IMR-90 (cell line): ENCODE data around the gene D2HGDH. TPM values are rescaled to one million over a fixed set of nuclear protein-coding genes. Genes with fewer than 3 reads are reported as not detected.

Experiments used
- ATAC-seq: fragments of 200-7000 bp; cut with Tn5 transposase; 2 replicates; pipeline ENCODE4 v1.9.1; 2020; ENCODE audit warnings: low read depth, mild to moderate bottlenecking, moderate library complexity
- BruUV-seq: library from RNA; stranded (reverse); fragments of 400-500 nt; replicated peaks from 2 replicates; lab custom pipeline; 2021; lab: Mats Ljungman, UMichigan
- CTCF ChIA-PET: fragments of 300-600 bp; formaldehyde crosslinking; extraction: SDS; loops from one replicate; lab custom pipeline; 2021; ENCODE audit warnings: antibody characterized with exemption; lab: Yijun Ruan, JAX
- POLR2A ChIA-PET: fragments of 300-600 bp; sonication (Branson Sonifier 250); formaldehyde crosslinking; loops from one replicate; lab custom pipeline; 2022; ENCODE audit warnings: antibody characterized with exemption; ENCODE audit not compliant: unreplicated experiment; lab: Charles Lee
- DNase-seq: peaks from one replicate; pipeline ENCODE4 v3.0.0; 2013
- H2AFZ ChIP-seq: replicated peaks from 2 replicates; pipeline ENCODE3; 2013; ENCODE audit warnings: low read length, mild to moderate bottlenecking; ENCODE audit not compliant: poor library complexity
- H2AK5ac ChIP-seq: 2 replicates; pipeline ENCODE4 v1.6.1; 2013; ENCODE audit warnings: low read depth, low read length, inconsistent platforms
- H2AK9ac ChIP-seq: replicated peaks from 2 replicates; pipeline ENCODE3; 2013; ENCODE audit warnings: mild to moderate bottlenecking, low read depth, low read length, moderate library complexity; ENCODE audit not compliant: poor library complexity
- H2BK120ac ChIP-seq: 2 replicates; pipeline ENCODE4 v1.6.1; 2013; ENCODE audit warnings: low read depth, low read length, inconsistent platforms
- H2BK15ac ChIP-seq: 3 replicates; pipeline ENCODE4 v1.6.1; 2013; ENCODE audit warnings: low read depth, low read length, inconsistent platforms
- H2BK20ac ChIP-seq: 2 replicates; pipeline ENCODE4 v1.6.1; 2013; ENCODE audit warnings: low read depth, mild to moderate bottlenecking, inconsistent platforms, low read length, moderate library complexity
- H2BK5ac ChIP-seq: 2 replicates; pipeline ENCODE4 v1.6.1; 2013; ENCODE audit warnings: mild to moderate bottlenecking, low read depth, low read length, inconsistent platforms; ENCODE audit not compliant: poor library complexity, severe bottlenecking
- H3K14ac ChIP-seq: replicated peaks from 2 replicates; pipeline ENCODE4 v1.6.1; 2013; ENCODE audit warnings: low read depth, low read length, inconsistent platforms
- H3K18ac ChIP-seq: 2 replicates; pipeline ENCODE4 v1.6.1; 2013; ENCODE audit warnings: low read depth, low read length, control low read depth
- H3K23ac ChIP-seq: 2 replicates; pipeline ENCODE4 v1.6.1; 2013; ENCODE audit warnings: low read depth, low read length, inconsistent platforms
- H3K27ac ChIP-seq: 2 replicates; pipeline ENCODE4 v1.5.1; 2013; ENCODE audit warnings: mild to moderate bottlenecking, control low read depth, low read length; ENCODE audit not compliant: insufficient read depth
- H3K27me3 ChIP-seq: 2 replicates; pipeline ENCODE4 v1.6.1; 2013; ENCODE audit warnings: low read length; ENCODE audit not compliant: control insufficient read depth, insufficient read depth
- H3K36me3 ChIP-seq: 2 replicates; pipeline ENCODE4 v1.6.1; 2013; ENCODE audit warnings: low read length, mixed read lengths; ENCODE audit not compliant: control insufficient read depth, insufficient read depth
- H3K4ac ChIP-seq: 2 replicates; pipeline ENCODE4 v1.6.1; 2013; ENCODE audit warnings: low read depth, low read length, inconsistent platforms
- H3K4me1 ChIP-seq: 2 replicates; pipeline ENCODE4 v1.6.1; 2013; ENCODE audit warnings: low read length, mixed read lengths; ENCODE audit not compliant: control insufficient read depth, insufficient read depth
- H3K4me2 ChIP-seq: 2 replicates; pipeline ENCODE4 v1.6.1; 2013; ENCODE audit warnings: low read depth, mild to moderate bottlenecking, control low read depth, low read length, moderate library complexity
- H3K4me3 ChIP-seq: 2 replicates; pipeline ENCODE4 v1.5.1; 2013; ENCODE audit warnings: low read depth, mild to moderate bottlenecking, control low read depth, low read length, moderate library complexity; ENCODE audit not compliant: insufficient read depth
- H3K56ac ChIP-seq: 2 replicates; pipeline ENCODE4 v1.6.1; 2013; ENCODE audit warnings: low read length, inconsistent platforms; ENCODE audit not compliant: insufficient read depth; ENCODE audit errors: extremely low read depth
- H3K79me1 ChIP-seq, 2 experiments: 2 replicates each; pipeline ENCODE4 v1.6.1; 2013; ENCODE audit warnings: low read length in 2 of 2, inconsistent platforms in 1 of 2, low read depth in 1 of 2
- H3K9ac ChIP-seq: 2 replicates; pipeline ENCODE4 v1.6.1; 2013; ENCODE audit warnings: low read depth, low read length, control low read depth
- H3K9me1 ChIP-seq: 2 replicates; pipeline ENCODE4 v1.6.1; 2013; ENCODE audit warnings: low read length, inconsistent platforms; ENCODE audit not compliant: insufficient read depth
- H3K9me3 ChIP-seq: 2 replicates; pipeline ENCODE4 v1.6.1; 2013; ENCODE audit warnings: low read length; ENCODE audit not compliant: control insufficient read depth, insufficient read depth
- H4K20me1 ChIP-seq: 2 replicates; pipeline ENCODE4 v1.6.1; 2013; ENCODE audit warnings: low read length, inconsistent platforms; ENCODE audit not compliant: insufficient read depth
- H4K5ac ChIP-seq: 2 replicates; pipeline ENCODE4 v1.6.1; 2013; ENCODE audit warnings: mild to moderate bottlenecking, low read depth, low read length, control low read depth
- H4K8ac ChIP-seq, 2 experiments: 2 replicates each; pipeline ENCODE4 v1.6.1; 2013; ENCODE audit warnings: low read depth in 2 of 2, low read length in 2 of 2, control low read depth in 1 of 2, inconsistent platforms in 1 of 2
- H4K91ac ChIP-seq: 2 replicates; pipeline ENCODE4 v1.6.1; 2013; ENCODE audit warnings: low read depth, low read length, inconsistent platforms; ENCODE audit not compliant: insufficient read depth
- BHLHE40 ChIP-seq: fragments of 150-350 bp; IDR thresholded peaks from 2 replicates; pipeline ENCODE4 v1.6.1; 2016; ENCODE audit warnings: mild to moderate bottlenecking, low read depth, low read length
- CHD1 ChIP-seq: IDR thresholded peaks from 2 replicates; pipeline ENCODE4 v1.6.1; 2012; ENCODE audit warnings: low read depth, low read length, improper control_type of control experiment
- MAZ ChIP-seq: IDR thresholded peaks from 2 replicates; pipeline ENCODE4 v1.6.1; 2012; ENCODE audit warnings: low read depth, mild to moderate bottlenecking, low read length, improper control_type of control experiment, moderate library complexity, borderline replicate concordance
- MXI1 ChIP-seq: IDR thresholded peaks from 2 replicates; pipeline ENCODE4 v1.6.1; 2012; ENCODE audit warnings: low read depth, mild to moderate bottlenecking, low read length, moderate library complexity, borderline replicate concordance
- NFE2L2 ChIP-seq: fragments of 150-350 bp; IDR thresholded peaks from 2 replicates; pipeline ENCODE4 v1.6.1; 2016; ENCODE audit warnings: low read depth, mild to moderate bottlenecking, low read length
- POLR2A ChIP-seq: IDR thresholded peaks from 2 replicates; pipeline ENCODE4 v1.6.1; 2012; ENCODE audit warnings: mild to moderate bottlenecking, low read depth, low read length
- RFX5 ChIP-seq: IDR thresholded peaks from 2 replicates; pipeline ENCODE4 v1.8.0; 2012; ENCODE audit warnings: low read depth, mild to moderate bottlenecking, low read length, moderate library complexity
- SMC3 ChIP-seq: fragments of 150-350 bp; IDR thresholded peaks from 2 replicates; pipeline ENCODE4 v1.6.1; 2016; ENCODE audit warnings: low read depth, mild to moderate bottlenecking, antibody characterized with exemption, low read length, moderate library complexity
- WGBS, 2 experiments: methylation state at CpG; one replicate each; pipeline versions ENCODE4 v1.1.5 to v1.1.7; 2013; ENCODE audit warnings: missing lambda C conversion rate in 2 of 2; ENCODE audit not compliant: insufficient read length in 1 of 2; ENCODE audit errors: extremely low coverage in 2 of 2; 5-methylcytosine and 5-hydroxymethylcytosine counted together
- dilution Hi-C: fragments of 300-500 bp; cut with HindIII; formaldehyde crosslinking; loops from one replicate; pipeline ENCODE4 v1.14.3; 2018; ENCODE audit warnings: low sequenced_read_pairs; ENCODE audit not compliant: unreplicated experiment
- in situ Hi-C: fragments of 300-500 bp; cut with MboI; formaldehyde crosslinking; loops from 3 replicates; pipeline ENCODE4 v1.14.3; 2019; ENCODE audit warnings: low sequenced_read_pairs, inconsistent platforms, mixed read lengths
- intact Hi-C: fragments of 100-400 bp; cut with micrococcal nuclease; formaldehyde crosslinking; loops from 2 replicates; pipeline ENCODE4 v1.10.0; 2022
- polyA plus RNA-seq, 3 experiments: library from polyadenylated mRNA; depleted of rRNA; stranded (reverse); fragments of >200 nt; gene quantifications; 2 replicates each; pipeline ENCODE4 v1.2.3, GENCODE V29; 2012; ENCODE audit warnings: low replicate concordance in 1 of 3
- total RNA-seq: library from RNA; depleted of rRNA; stranded (reverse); fragments of >200 nt; gene quantifications from 2 replicates; pipeline ENCODE4 v1.2.3, GENCODE V29; 2012
- TF ChIP-seq, protein P1 (sequence below): fragments of 150-350 bp; IDR thresholded peaks from 2 replicates; pipeline ENCODE4 v1.6.1; 2017; ENCODE audit warnings: mild to moderate bottlenecking, antibody characterized with exemption, low read length, low read depth
- TF ChIP-seq, protein P2 (sequence below): fragments of 150-350 bp; IDR thresholded peaks from 2 replicates; pipeline ENCODE4 v1.6.1; 2016; ENCODE audit warnings: low read depth, mild to moderate bottlenecking, low read length, moderate library complexity, borderline replicate concordance
- TF ChIP-seq, protein P3 (sequence below): conservative IDR thresholded peaks from 2 replicates; pipeline ENCODE4 v1.5.1; 2012; ENCODE audit warnings: mild to moderate bottlenecking, low read depth, low read length, improper control_type of control experiment

The D2HGDH gene
- total and polyA plus RNA-seq, 2 of the 4 experiments (the other 2 are of a cell fraction), result 6.3 to 22.1 TPM

DNA sequence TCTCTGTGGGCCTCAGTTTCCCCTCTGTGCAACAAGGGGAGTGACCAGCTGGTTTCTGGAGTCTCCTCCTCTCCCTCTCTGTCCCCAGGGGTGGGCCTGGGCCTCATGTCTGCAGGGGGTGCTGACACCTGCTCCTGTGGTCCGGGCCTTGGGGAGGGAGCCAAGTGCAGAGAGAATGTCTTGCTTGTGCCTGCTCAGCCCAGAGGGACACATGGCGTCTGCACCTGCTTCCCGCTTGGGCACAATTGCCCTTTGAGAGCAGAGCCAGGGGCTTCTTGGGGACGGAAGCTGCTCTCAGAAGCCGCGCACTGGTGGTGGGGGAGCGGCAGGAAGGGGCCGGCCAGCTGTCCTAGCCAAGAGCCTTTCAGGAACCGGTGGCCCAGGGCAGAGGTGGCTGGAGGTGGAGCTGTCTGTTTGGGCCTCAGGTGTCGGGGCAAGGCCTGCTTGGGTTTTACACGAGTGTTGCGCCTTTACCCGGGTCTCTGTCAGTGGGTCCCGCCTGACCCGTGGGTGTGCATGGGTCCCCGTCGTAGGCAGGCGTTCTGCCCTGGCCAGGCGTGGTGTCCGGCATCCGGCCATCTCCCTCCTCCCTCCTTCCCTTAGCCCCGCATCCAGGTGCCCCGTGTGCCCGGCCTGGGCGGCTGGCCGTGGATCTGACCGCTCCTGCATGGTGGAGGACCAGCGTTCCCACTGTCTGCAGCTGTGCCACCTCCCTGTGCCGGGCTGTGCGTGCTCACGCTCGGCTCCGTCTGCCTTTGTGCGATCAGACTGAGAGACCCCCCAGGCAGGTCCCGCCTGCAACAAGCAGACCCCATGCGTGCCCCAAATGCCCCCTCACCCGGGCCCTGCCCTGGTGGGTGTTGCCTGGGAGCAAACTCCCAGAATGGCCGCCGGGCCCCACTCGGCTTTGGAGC is 78.6 kb downstream of the D2HGDH start (continued):
- TF ChIP-seq, protein P1, sequence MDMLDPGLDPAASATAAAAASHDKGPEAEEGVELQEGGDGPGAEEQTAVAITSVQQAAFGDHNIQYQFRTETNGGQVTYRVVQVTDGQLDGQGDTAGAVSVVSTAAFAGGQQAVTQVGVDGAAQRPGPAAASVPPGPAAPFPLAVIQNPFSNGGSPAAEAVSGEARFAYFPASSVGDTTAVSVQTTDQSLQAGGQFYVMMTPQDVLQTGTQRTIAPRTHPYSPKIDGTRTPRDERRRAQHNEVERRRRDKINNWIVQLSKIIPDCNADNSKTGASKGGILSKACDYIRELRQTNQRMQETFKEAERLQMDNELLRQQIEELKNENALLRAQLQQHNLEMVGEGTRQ, result no peak

GRCh38 chr2:241813644-241814392 is 79.4 kb downstream of the D2HGDH start:
- ChIA-PET POLR2A (no interaction called here), CTCF (no interaction called here)
- Histone ChIP-seq H2BK20ac (no peak overlapping the region), H3K79me1 (no peaks in the 10 kb centered on the region), H4K8ac (no peak overlapping the region), H3K9me1 (no peaks in the 10 kb centered on the region), H3K4me2 (no peak overlapping the region), H3K4me3 (no peak overlapping the region), H3K27me3 (peaks cover 18% of the 10 kb centered on the region), H3K56ac (no peak overlapping the region), H3K36me3 (no peaks in the 10 kb centered on the region), H4K91ac (no peak overlapping the region), H2AK5ac (no peak overlapping the region), H3K27ac (no peak overlapping the region), H2AFZ (no peak overlapping the region), H4K20me1 (no peaks in the 10 kb centered on the region; the same call in 1 of the 2 replicates), H3K9me3 (no peaks in the 10 kb centered on the region), H2BK120ac (no peak overlapping the region), H3K18ac (no peak overlapping the region), H3K9ac (no peak overlapping the region), H2BK15ac (no peak overlapping the region), H3K23ac (no peak overlapping the region), H4K5ac (no peak overlapping the region), H3K14ac (no peak overlapping the region), H2BK5ac (no peak overlapping the region), H3K4me1 (no peaks in the 10 kb centered on the region), H3K4ac (no peak overlapping the region), H2AK9ac (no peak overlapping the region)
- no peak for ATAC-seq
- intact Hi-C loops, result no loop called here
- no peak for DNase-seq
- no TSS peak for BruUV-seq
- in situ Hi-C loops, result no loop called here
- WGBS, 2 experiments, result 51% methylated on average over 4 of the region's 20 CpGs; no CpG with 5 or more reads in 1 of the 2 experiments
- dilution Hi-C loops, result no loop called here
- TF ChIP-seq, protein P2, sequence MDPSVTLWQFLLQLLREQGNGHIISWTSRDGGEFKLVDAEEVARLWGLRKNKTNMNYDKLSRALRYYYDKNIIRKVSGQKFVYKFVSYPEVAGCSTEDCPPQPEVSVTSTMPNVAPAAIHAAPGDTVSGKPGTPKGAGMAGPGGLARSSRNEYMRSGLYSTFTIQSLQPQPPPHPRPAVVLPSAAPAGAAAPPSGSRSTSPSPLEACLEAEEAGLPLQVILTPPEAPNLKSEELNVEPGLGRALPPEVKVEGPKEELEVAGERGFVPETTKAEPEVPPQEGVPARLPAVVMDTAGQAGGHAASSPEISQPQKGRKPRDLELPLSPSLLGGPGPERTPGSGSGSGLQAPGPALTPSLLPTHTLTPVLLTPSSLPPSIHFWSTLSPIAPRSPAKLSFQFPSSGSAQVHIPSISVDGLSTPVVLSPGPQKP, result no peak
- TF ChIP-seq POLR2A, result no peak
- TF ChIP-seq, protein P3, sequence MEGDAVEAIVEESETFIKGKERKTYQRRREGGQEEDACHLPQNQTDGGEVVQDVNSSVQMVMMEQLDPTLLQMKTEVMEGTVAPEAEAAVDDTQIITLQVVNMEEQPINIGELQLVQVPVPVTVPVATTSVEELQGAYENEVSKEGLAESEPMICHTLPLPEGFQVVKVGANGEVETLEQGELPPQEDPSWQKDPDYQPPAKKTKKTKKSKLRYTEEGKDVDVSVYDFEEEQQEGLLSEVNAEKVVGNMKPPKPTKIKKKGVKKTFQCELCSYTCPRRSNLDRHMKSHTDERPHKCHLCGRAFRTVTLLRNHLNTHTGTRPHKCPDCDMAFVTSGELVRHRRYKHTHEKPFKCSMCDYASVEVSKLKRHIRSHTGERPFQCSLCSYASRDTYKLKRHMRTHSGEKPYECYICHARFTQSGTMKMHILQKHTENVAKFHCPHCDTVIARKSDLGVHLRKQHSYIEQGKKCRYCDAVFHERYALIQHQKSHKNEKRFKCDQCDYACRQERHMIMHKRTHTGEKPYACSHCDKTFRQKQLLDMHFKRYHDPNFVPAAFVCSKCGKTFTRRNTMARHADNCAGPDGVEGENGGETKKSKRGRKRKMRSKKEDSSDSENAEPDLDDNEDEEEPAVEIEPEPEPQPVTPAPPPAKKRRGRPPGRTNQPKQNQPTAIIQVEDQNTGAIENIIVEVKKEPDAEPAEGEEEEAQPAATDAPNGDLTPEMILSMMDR, result no peak
- no peak for TF ChIP-seq SMC3
- TF ChIP-seq MXI1, result no peak
- TF ChIP-seq RFX5, result no peak
- TF ChIP-seq CHD1, result no peak
- no peak for TF ChIP-seq MAZ
- no peak for TF ChIP-seq NFE2L2
- TF ChIP-seq BHLHE40, result no peak
